Measurements from ENCODE around the gene GATA6.
A peak's percentile ranks its signal among the peaks of the same experiment; 100 is the strongest.

GATA6 gene

DNA sequence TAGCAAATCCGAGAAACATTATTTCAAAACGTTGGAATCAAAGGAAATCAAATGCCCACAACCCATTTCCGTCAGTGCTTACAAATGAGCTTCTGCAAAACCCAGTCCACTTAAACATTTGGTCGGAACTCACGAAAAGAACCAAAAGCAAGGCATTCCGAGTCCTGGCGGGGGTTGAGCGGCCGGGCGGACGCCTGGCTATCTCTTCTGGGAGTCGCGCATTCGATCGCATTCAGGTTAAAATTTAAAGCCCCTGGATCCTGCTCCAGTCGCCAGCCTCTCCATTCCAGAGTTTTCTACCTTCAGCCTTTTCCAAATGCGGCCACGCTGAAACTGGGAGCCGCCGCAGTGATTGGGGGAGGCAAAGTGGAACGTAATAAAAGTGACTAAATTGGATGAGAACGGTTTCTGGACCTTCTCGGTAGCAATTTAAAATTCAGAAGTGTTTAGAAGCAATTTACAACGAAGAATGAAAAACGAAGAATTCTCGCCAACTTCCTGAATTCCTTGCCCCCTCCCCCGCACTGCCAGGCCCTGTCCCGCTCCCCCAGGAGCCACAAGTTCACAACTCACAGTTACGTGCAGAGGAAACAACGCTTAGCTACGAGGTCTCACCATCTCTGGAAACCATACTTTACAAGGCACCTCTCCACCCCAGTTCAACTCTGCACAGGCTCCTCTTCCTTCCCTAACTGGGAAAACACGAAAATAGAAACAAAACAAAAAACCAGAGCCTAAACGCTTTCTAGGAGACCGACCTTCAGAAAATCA, 1.7 kb upstream of the GATA6 start:
- DNase-seq (ENCODE audit: low read depth): no peak
- no peak overlapping the region for H3K4me3 ChIP-seq (ENCODE audit: low read depth, low read length)
- TF ChIP-seq, protein P1, sequence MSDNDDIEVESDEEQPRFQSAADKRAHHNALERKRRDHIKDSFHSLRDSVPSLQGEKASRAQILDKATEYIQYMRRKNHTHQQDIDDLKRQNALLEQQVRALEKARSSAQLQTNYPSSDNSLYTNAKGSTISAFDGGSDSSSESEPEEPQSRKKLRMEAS (IDR thresholded peaks at IDR 0.05; ENCODE audit: low read depth, low read length): no peak

DNA sequence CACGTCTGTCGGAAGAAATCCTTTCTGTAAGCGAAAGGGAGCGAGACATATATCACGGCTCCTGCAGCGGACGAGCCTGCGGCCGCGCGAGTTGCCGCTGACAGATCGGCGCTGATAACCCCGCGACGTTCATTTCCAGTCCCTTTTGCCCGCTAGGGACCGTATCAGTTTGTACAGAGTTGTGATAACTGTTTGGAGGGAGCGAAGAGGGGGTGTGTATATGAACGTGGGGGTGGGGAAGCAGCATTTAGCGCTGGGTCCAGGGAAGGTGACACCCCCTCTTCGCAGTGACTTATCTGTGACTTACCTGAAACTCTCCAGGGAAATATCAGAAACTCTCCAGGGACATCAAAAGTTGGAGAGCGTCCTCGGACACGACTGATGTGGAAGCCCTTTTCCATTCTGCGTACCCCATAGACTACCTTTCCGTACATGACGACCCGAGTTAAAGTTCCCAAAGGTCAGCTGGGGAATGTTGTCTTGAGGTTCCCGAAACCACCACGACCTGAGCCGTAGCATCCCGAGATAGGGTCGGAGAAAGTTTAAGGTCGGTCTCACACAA, 948 bp upstream of the GATA6 start:
- TF ChIP-seq, protein P2, sequence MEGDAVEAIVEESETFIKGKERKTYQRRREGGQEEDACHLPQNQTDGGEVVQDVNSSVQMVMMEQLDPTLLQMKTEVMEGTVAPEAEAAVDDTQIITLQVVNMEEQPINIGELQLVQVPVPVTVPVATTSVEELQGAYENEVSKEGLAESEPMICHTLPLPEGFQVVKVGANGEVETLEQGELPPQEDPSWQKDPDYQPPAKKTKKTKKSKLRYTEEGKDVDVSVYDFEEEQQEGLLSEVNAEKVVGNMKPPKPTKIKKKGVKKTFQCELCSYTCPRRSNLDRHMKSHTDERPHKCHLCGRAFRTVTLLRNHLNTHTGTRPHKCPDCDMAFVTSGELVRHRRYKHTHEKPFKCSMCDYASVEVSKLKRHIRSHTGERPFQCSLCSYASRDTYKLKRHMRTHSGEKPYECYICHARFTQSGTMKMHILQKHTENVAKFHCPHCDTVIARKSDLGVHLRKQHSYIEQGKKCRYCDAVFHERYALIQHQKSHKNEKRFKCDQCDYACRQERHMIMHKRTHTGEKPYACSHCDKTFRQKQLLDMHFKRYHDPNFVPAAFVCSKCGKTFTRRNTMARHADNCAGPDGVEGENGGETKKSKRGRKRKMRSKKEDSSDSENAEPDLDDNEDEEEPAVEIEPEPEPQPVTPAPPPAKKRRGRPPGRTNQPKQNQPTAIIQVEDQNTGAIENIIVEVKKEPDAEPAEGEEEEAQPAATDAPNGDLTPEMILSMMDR (IDR thresholded peaks at IDR 0.05; ENCODE audit: low read depth, low read length): no peak
- TF ChIP-seq, protein P1 (IDR thresholded peaks at IDR 0.05; ENCODE audit: low read depth, low read length): no peak
- no peak for TF ChIP-seq POLR2A (IDR thresholded peaks at IDR 0.05; ENCODE audit: extremely low read depth, insufficient read length)
- no peak for TF ChIP-seq MYC (IDR thresholded peaks at IDR 0.05; ENCODE audit: low read depth, low read length)
- DNase-seq (ENCODE audit: low read depth): peak; percentile 35
- H3K4me3 ChIP-seq (ENCODE audit: low read depth, low read length): no peak overlapping the region

DNA sequence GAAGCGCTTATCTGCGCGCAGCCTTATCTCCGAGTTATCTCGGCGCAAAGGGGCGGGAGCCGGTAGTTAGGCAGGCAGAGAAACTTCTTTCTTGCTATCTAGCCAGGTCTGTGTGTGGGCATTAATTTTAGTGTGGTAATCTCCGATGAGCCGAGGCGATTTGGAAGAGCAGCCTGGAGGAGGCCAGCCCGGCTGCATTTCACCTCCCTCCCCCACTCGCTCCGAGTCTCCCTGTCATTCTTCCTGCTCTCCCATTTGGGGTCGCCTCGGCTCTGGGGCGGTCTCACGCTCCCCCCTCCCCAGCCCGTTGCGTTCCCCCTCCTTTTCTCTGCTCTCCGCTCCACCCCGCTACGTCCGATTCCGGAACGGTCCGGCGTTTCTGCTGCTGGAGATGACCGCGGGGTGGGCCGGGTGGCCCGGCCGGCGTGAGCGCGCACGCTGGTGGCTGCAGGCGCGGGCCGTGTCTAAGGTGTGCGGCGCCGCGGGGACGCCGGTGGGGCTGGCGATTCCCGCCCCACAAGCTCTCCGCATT, 566 bp downstream of the GATA6 start:
- no peak for TF ChIP-seq MYC (IDR thresholded peaks at IDR 0.05; ENCODE audit: low read depth, low read length)
- TF ChIP-seq, protein P1 (IDR thresholded peaks at IDR 0.05; ENCODE audit: low read depth, low read length): no peak
- TF ChIP-seq, protein P2 (IDR thresholded peaks at IDR 0.05; ENCODE audit: low read depth, low read length): no peak
- TF ChIP-seq POLR2A (IDR thresholded peaks at IDR 0.05; ENCODE audit: extremely low read depth, insufficient read length): no peak
- H3K4me3 ChIP-seq (ENCODE audit: low read depth, low read length): no peak overlapping the region
- no peak for DNase-seq (ENCODE audit: low read depth)

DNA sequence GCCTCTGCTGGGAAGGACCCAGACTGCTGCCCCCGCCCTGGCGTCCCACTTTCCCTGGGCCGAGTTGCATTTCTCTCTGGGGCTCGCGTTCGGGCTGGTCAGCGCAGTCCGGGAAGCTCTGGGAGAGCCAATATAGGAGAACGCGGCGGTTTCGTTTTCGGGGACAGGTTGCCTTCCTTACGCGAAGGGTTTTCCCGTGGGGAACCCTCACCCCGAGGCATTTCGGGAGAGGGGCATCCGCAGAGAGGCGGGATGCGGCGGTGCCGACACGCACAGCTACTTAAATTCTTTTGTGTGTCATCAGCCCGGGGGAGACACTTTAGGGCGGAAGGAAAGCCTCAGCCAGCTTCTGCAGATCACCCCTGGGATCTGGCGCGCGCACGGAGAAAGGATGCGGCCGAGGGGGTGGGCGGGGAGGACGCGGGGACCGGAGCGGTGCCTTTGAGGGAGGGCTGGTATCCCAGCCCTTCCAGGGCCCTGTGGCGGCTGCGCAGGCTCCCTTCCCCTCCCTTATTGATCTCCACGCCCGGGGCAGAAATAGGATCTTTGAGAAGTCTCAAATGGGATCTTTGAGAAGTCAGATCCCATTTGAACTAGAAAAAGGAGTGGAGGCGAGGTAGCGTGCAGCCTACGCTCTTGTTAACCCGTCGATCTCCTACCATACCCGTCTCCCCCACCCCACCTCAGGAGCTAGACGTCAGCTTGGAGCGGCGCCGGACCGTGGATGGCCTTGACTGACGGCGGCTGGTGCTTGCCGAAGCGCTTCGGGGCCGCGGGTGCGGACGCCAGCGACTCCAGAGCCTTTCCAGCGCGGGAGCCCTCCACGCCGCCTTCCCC, 1.2 kb downstream of the GATA6 start:
- no peak overlapping the region for H3K4me3 ChIP-seq (ENCODE audit: low read depth, low read length)
- peak; percentile 19 for DNase-seq (ENCODE audit: low read depth)
- TF ChIP-seq, protein P2 (IDR thresholded peaks at IDR 0.05; ENCODE audit: low read depth, low read length): no peak
- TF ChIP-seq POLR2A (IDR thresholded peaks at IDR 0.05; ENCODE audit: extremely low read depth, insufficient read length): no peak
- TF ChIP-seq MYC (IDR thresholded peaks at IDR 0.05; ENCODE audit: low read depth, low read length): no peak

DNA sequence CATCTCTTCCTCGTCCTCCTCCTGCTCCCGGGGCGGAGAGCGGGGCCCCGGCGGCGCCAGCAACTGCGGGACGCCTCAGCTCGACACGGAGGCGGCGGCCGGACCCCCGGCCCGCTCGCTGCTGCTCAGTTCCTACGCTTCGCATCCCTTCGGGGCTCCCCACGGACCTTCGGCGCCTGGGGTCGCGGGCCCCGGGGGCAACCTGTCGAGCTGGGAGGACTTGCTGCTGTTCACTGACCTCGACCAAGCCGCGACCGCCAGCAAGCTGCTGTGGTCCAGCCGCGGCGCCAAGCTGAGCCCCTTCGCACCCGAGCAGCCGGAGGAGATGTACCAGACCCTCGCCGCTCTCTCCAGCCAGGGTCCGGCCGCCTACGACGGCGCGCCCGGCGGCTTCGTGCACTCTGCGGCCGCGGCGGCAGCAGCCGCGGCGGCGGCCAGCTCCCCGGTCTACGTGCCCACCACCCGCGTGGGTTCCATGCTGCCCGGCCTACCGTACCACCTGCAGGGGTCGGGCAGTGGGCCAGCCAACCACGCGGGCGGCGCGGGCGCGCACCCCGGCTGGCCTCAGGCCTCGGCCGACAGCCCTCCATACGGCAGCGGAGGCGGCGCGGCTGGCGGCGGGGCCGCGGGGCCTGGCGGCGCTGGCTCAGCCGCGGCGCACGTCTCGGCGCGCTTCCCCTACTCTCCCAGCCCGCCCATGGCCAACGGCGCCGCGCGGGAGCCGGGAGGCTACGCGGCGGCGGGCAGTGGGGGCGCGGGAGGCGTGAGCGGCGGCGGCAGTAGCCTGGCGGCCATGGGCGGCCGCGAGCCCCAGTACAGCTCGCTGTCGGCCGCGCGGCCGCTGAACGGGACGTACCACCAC, 2.1 kb downstream of the GATA6 start:
- DNase-seq (ENCODE audit: low read depth): no peak
- TF ChIP-seq MYC (IDR thresholded peaks at IDR 0.05; ENCODE audit: low read depth, low read length): no peak
- no peak for TF ChIP-seq POLR2A (IDR thresholded peaks at IDR 0.05; ENCODE audit: extremely low read depth, insufficient read length)
- TF ChIP-seq, protein P2 (IDR thresholded peaks at IDR 0.05; ENCODE audit: low read depth, low read length): no peak
- TF ChIP-seq, protein P1 (IDR thresholded peaks at IDR 0.05; ENCODE audit: low read depth, low read length): no peak
- no peak overlapping the region for H3K4me3 ChIP-seq (ENCODE audit: low read depth, low read length)
